SK-N-SH (cell line): ENCODE measurements around the gene TMEM44.

Experiments used
- FOXM1 ChIP-seq: IDR thresholded peaks from 2 replicates; pipeline ENCODE4 v1.4.0; 2012; ENCODE audit warnings: low read depth, mild to moderate bottlenecking
- GATA2 ChIP-seq: sonication (generic); formaldehyde crosslinking; IDR thresholded peaks from 2 replicates; pipeline ENCODE4 v1.5.0; 2020; ENCODE audit warnings: mild to moderate bottlenecking, missing genetic modification reagents
- MXI1 ChIP-seq: IDR thresholded peaks from 2 replicates; pipeline ENCODE4 v1.6.1; 2012; ENCODE audit warnings: mild to moderate bottlenecking, low read depth, low read length, improper control_type of control experiment
- TAF1 ChIP-seq: IDR thresholded peaks from 2 replicates; pipeline ENCODE4 v1.6.1; 2012; ENCODE audit warnings: low read depth, mild to moderate bottlenecking, low read length, moderate library complexity, borderline replicate concordance
- YY1 ChIP-seq: IDR thresholded peaks from 2 replicates; pipeline ENCODE4 v1.4.0; 2012; ENCODE audit warnings: low read depth, mild to moderate bottlenecking
- TF ChIP-seq, protein P1 (sequence below): fragments of 200-600 bp; sonication (generic); IDR thresholded peaks from 2 replicates; pipeline ENCODE4 v1.6.1; 2017; ENCODE audit warnings: antibody characterized with exemption, mild to moderate bottlenecking, moderate library complexity
- TF ChIP-seq, protein P2 (sequence below): fragments of 150-350 bp; IDR thresholded peaks from 2 replicates; pipeline ENCODE4 v1.6.1; 2016; ENCODE audit warnings: mild to moderate bottlenecking, low read depth, low read length

DNA sequence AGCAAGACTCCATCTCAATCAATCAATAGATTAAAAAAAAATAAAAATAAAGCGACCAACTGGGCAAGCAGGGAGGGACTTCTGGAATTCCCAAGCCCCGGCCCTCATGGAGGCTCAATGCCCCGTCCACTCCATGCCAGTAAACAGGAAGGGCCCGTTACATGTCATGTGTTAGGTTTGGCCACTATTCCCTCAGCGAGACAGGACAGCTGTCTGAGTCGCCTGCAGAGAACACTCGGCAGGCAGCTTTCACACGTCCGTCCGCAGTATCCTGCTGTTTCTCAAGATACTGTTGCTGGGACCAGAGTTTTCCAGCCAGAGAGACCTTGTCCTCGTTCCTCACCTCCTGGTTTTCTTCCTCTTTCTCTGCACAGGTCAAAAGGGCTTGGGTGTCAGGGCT is 18.0 kb downstream of the TMEM44 start:
- TF ChIP-seq MXI1: no peak
- TF ChIP-seq, protein P1, sequence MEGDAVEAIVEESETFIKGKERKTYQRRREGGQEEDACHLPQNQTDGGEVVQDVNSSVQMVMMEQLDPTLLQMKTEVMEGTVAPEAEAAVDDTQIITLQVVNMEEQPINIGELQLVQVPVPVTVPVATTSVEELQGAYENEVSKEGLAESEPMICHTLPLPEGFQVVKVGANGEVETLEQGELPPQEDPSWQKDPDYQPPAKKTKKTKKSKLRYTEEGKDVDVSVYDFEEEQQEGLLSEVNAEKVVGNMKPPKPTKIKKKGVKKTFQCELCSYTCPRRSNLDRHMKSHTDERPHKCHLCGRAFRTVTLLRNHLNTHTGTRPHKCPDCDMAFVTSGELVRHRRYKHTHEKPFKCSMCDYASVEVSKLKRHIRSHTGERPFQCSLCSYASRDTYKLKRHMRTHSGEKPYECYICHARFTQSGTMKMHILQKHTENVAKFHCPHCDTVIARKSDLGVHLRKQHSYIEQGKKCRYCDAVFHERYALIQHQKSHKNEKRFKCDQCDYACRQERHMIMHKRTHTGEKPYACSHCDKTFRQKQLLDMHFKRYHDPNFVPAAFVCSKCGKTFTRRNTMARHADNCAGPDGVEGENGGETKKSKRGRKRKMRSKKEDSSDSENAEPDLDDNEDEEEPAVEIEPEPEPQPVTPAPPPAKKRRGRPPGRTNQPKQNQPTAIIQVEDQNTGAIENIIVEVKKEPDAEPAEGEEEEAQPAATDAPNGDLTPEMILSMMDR: no peak
- no peak for TF ChIP-seq GATA2
- TF ChIP-seq, protein P2, sequence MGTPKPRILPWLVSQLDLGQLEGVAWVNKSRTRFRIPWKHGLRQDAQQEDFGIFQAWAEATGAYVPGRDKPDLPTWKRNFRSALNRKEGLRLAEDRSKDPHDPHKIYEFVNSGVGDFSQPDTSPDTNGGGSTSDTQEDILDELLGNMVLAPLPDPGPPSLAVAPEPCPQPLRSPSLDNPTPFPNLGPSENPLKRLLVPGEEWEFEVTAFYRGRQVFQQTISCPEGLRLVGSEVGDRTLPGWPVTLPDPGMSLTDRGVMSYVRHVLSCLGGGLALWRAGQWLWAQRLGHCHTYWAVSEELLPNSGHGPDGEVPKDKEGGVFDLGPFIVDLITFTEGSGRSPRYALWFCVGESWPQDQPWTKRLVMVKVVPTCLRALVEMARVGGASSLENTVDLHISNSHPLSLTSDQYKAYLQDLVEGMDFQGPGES: no peak
- no peak for TF ChIP-seq YY1
- TF ChIP-seq TAF1: no peak
- no peak for TF ChIP-seq FOXM1
